Fibroblast of mammary gland (primary cell): ENCODE data around the gene GOLGA6L2.

Source experiments
- DNase-seq: peaks from one replicate; pipeline ENCODE4 v3.0.0-alpha.2; 2010; ENCODE audit warnings: low read depth
- H3K4me3 ChIP-seq: 2 replicates; pipeline ENCODE4 v1.5.1; 2011; ENCODE audit warnings: low read depth, mild to moderate bottlenecking, low read length, moderate library complexity; ENCODE audit not compliant: control insufficient read depth
- TF ChIP-seq, protein P1 (sequence below): conservative IDR thresholded peaks from 2 replicates; pipeline ENCODE4 v1.5.1; 2011; ENCODE audit warnings: low read depth, low read length, inconsistent platforms; ENCODE audit not compliant: control insufficient read depth, insufficient read depth

GOLGA6L2 gene

DNA sequence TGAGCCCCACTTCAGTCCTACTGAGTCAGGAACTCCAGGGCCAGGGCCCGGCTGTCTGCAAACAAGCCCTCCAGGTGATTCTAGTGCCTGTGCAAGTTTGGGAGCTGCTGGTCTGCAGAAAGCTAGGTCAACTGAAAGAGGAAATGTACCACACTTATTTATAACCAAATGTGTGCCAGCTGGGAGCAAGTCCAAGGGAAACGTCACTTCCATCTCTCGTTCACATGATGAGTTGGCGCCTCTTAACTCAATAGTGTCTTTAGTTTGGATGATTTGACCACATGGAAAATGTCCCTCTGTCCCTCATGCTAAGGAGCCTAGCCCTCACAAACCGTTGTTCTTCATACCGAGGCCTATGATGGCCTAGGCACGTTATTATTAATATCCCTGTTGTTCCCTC lies 49.3 kb downstream of the GOLGA6L2 start:
- no peak overlapping the region for H3K4me3 ChIP-seq
- TF ChIP-seq, protein P1, sequence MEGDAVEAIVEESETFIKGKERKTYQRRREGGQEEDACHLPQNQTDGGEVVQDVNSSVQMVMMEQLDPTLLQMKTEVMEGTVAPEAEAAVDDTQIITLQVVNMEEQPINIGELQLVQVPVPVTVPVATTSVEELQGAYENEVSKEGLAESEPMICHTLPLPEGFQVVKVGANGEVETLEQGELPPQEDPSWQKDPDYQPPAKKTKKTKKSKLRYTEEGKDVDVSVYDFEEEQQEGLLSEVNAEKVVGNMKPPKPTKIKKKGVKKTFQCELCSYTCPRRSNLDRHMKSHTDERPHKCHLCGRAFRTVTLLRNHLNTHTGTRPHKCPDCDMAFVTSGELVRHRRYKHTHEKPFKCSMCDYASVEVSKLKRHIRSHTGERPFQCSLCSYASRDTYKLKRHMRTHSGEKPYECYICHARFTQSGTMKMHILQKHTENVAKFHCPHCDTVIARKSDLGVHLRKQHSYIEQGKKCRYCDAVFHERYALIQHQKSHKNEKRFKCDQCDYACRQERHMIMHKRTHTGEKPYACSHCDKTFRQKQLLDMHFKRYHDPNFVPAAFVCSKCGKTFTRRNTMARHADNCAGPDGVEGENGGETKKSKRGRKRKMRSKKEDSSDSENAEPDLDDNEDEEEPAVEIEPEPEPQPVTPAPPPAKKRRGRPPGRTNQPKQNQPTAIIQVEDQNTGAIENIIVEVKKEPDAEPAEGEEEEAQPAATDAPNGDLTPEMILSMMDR = no peak
- DNase-seq = no peak

DNA sequence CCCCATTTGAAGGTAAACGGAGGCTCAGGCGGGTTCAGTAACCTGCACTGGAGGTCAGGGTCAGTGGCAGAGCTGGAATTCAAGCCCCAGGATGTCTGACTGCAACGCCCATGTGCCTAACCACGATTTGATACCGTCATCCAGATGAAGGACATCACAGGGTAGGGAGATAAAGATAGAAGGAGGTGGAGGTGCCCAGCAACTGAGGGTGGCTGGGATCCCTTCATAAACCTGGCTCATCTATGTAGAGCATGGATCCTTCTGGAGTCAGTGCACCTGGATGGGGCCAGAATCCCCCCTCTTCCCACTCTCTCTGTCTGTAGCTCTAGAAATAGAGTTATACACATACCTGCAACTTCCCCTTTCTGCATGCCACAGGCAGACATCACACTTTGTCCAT lies 51.2 kb downstream of the GOLGA6L2 start:
- no peak overlapping the region for H3K4me3 ChIP-seq
- TF ChIP-seq, protein P1 = no peak
- DNase-seq = no peak

DNA sequence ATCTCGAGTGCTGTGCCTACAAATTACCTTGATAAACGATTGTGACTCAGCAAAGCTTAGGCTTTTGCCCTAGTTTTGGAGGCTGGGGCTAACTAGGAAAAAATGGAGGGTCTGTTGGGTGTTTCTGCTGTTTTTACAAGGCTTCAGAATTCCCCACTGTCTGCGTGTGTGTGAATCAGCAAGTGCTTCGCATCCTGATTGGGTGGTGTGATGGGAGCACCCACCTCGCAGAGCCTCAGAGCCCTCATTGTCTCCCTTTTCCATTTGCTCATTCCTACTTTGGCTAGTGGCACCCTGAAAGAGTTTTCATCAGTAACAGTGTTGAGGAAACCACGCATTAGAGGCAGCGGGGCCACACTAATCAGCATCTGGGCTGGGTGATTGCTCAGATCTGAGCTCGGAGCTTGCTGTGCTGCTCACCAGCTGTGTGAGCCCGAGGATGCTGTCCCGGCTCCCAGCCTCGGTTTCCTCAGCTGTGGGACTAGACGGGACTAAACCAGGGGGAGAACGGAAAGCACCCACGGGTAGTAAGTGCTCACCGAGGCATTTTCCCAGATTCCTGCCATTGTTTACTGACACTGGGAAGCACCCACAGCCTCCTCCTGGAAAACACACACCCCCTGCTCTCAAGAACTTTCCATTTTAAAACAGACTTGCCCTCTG lies 51.9 kb downstream of the GOLGA6L2 start:
- no peak for DNase-seq
- H3K4me3 ChIP-seq = no peak overlapping the region
- TF ChIP-seq, protein P1 = no peak
